ENCODE results near the gene GALNTL6.

GRCh38 chr4:172983631-172984030, 1170.4 kb downstream of the GALNTL6 start:
- TF ChIP-seq ZNF780A (CRISPR knock-in tag; IDR thresholded peaks at IDR 0.05) (no peak), ZKSCAN1 (IDR thresholded peaks at IDR 0.05; ENCODE audit: low read depth, low read length) (no peak), POLR2AphosphoS5 (IDR thresholded peaks at IDR 0.05; ENCODE audit: control insufficient read depth, insufficient read depth, low read depth, low read length) (no peak), CHD7 (IDR thresholded peaks at IDR 0.05; ENCODE audit: low read depth, low read length) (no peak), EZH2 (IDR thresholded peaks at IDR 0.05; ENCODE audit: borderline replicate concordance, low read depth, low read length) (no peak), CTCF (IDR thresholded peaks at IDR 0.05 in 2 of 3, conservative IDR thresholded peaks at IDR 0.05 in 1 of 3; ENCODE audit: insufficient read depth in 2 of 3, low read depth in 1 of 3, low read length in 3 of 3) (no peak), ZNF239 (CRISPR knock-in tag; IDR thresholded peaks at IDR 0.05) (no peak), ZNF511 (CRISPR knock-in tag; IDR thresholded peaks at IDR 0.05) (no peak), U2AF2 (optimal IDR thresholded peaks at IDR 0.05; ENCODE audit: low read depth, low read length) (no peak), HDAC2 (IDR thresholded peaks at IDR 0.05) (no peak), DNMT1 (IDR thresholded peaks at IDR 0.05) (no peak)

Data from K562 (cell line).